NCI-H748 (cell line): ENCODE data around the gene NKAIN4.

Source experiments
- DNase-seq: peaks from one replicate; lab custom pipeline; 2025; ENCODE audit not compliant: unreplicated experiment; lab: John Stamatoyannopoulos, UW

NKAIN4 gene

GRCh38 chr20:63274381-63275228 lies 20.3 kb upstream of the NKAIN4 start:
- no peak for DNase-seq

- DNase-seq = no peak
Measured at GRCh38 chr20:63273635-63274380, 19.5 kb upstream of the NKAIN4 start.

GRCh38 chr20:63273059-63273579 lies 18.9 kb upstream of the NKAIN4 start:
- no peak for DNase-seq

GRCh38 chr20:63272105-63273058 lies 18.1 kb upstream of the NKAIN4 start, which contains the start of gene ARFGAP1:
ARFGAP1 (plus strand) TSS chr20:63272813; CDS start chr20:63275581, 2,768 bp downstream.
- peak; percentile 90 for DNase-seq

GRCh38 chr20:63270606-63271325 lies 16.5 kb upstream of the NKAIN4 start:
- DNase-seq = no peak

GRCh38 chr20:63269724-63270123 lies 15.5 kb upstream of the NKAIN4 start:
- DNase-seq = no peak

GRCh38 chr20:63268671-63269439 lies 14.6 kb upstream of the NKAIN4 start:
- DNase-seq = no peak

- DNase-seq = no peak
Measured at GRCh38 chr20:63268256-63268655, 14.0 kb upstream of the NKAIN4 start.

GRCh38 chr20:63267691-63268090 lies 13.4 kb upstream of the NKAIN4 start:
- DNase-seq = no peak

- no peak for DNase-seq
Measured at GRCh38 chr20:63265891-63266515, 11.7 kb upstream of the NKAIN4 start.

- DNase-seq = no peak
Measured at GRCh38 chr20:63264519-63264918, 10.3 kb upstream of the NKAIN4 start.

GRCh38 chr20:63264000-63264399 lies 9.7 kb upstream of the NKAIN4 start:
- no peak for DNase-seq

GRCh38 chr20:63262836-63263235 lies 8.6 kb upstream of the NKAIN4 start:
- DNase-seq = no peak

GRCh38 chr20:63261795-63262528 lies 7.7 kb upstream of the NKAIN4 start:
- no peak for DNase-seq

GRCh38 chr20:63261060-63261794 lies 7.0 kb upstream of the NKAIN4 start:
- DNase-seq = no peak

GRCh38 chr20:63260521-63260920 lies 6.3 kb upstream of the NKAIN4 start:
- no peak for DNase-seq

GRCh38 chr20:63259734-63260460 lies 5.6 kb upstream of the NKAIN4 start:
- DNase-seq = no peak
